Left renal pelvis (tissue), 4 donors: Measurements from ENCODE around the gene FEM1A. TPM values are rescaled to one million over a fixed set of nuclear protein-coding genes. Genes with fewer than 3 reads are reported as not detected.
"Not testable (repeated sequence)": the region's sequence is repeated elsewhere in the genome, so short reads cannot be mapped to it uniquely, and the experiment has no call there.

ENCODE experiments used
- DNase-seq, 4 donors: peaks; one replicate each; pipeline ENCODE4 v3.0.0-alpha.2; 2013; ENCODE audit warnings: low read depth in 4 of 4, low spot score in 3 of 4
- polyA plus RNA-seq, 4 donors: library from polyadenylated mRNA; unstranded; fragments of 120-200 nt; gene quantifications; one replicate each; pipeline ENCODE4 v1.2.1, GENCODE V29; 2013; ENCODE audit not compliant: insufficient read length in 4 of 4

Gene FEM1A
- polyA plus RNA-seq: 1 to 10 TPM; 1.2 to 2.8 (median 1.8) TPM

- peak; percentile 100 for DNase-seq
Measured at GRCh38 chr19:4791183-4792018, at the start of gene FEM1A. Gene FEM1A, plus strand, starts transcription at chr19:4791734. Its CDS starts 121 bp downstream, at chr19:4791855.

- DNase-seq: no peak
Measured at GRCh38 chr19:4742723-4743646, 48.5 kb upstream of the FEM1A start.

GRCh38 chr19:4744451-4745174, 46.9 kb upstream of the FEM1A start:
- no peak for DNase-seq

- not testable (repeated sequence) for DNase-seq
Measured at GRCh38 chr19:4745175-4745574, 46.4 kb upstream of the FEM1A start.

- DNase-seq: no peak
Measured at GRCh38 chr19:4745986-4746385, 45.5 kb upstream of the FEM1A start.

GRCh38 chr19:4748185-4748584, 43.3 kb upstream of the FEM1A start:
- no peak for DNase-seq

GRCh38 chr19:4748589-4748988, 42.9 kb upstream of the FEM1A start:
- DNase-seq: no peak

GRCh38 chr19:4749870-4750590, 41.5 kb upstream of the FEM1A start:
- DNase-seq: no peak

GRCh38 chr19:4754248-4754647, 37.3 kb upstream of the FEM1A start:
- no peak for DNase-seq

- DNase-seq: no peak
Measured at GRCh38 chr19:4755459-4755858, 36.1 kb upstream of the FEM1A start.

GRCh38 chr19:4758082-4758481, 33.5 kb upstream of the FEM1A start:
- no peak for DNase-seq

GRCh38 chr19:4758659-4759058, 32.9 kb upstream of the FEM1A start:
- no peak for DNase-seq

GRCh38 chr19:4759388-4760284, 31.9 kb upstream of the FEM1A start:
- peak; percentile 71 to 89 (median 88) for DNase-seq

- no peak for DNase-seq
Measured at GRCh38 chr19:4760285-4760650, 31.3 kb upstream of the FEM1A start.

GRCh38 chr19:4763021-4763420, 28.5 kb upstream of the FEM1A start:
- DNase-seq: no peak

GRCh38 chr19:4764393-4764660, 27.2 kb upstream of the FEM1A start:
- no peak for DNase-seq

GRCh38 chr19:4768934-4769777, 22.4 kb upstream of the FEM1A start:
- DNase-seq: peak; percentile 81 to 93 (median 88)

GRCh38 chr19:4772566-4772965, 19.0 kb upstream of the FEM1A start:
- no peak for DNase-seq
